ENCODE measurements around the gene MPST. TPM values are rescaled to one million over a fixed set of nuclear protein-coding genes. Genes with fewer than 3 reads are reported as not detected.
A peak's percentile ranks its signal among the peaks of the same experiment; 100 is the strongest.

Gene MPST
- total RNA-seq, 1 experiment from 2014 or later, result 66.6 TPM

- POLR2A ChIA-PET (ENCODE audit: low non-redundant PET), result no interaction called here
- DNase-seq (ENCODE audit: low spot score), result no peak
- peaks cover 33% of the 10 kb centered on the region for H3K4me1 ChIP-seq (ENCODE audit: insufficient read depth, low read length, poor library complexity, severe bottlenecking)
- CTCF ChIA-PET, result no interaction called here
- H3K4me3 ChIP-seq (ENCODE audit: low read depth, low read length, poor library complexity, severe bottlenecking), result no peak overlapping the region
- H3K27ac ChIP-seq (ENCODE audit: low read depth, low read length, poor library complexity, severe bottlenecking), result no peak overlapping the region
- H3K27me3 ChIP-seq (replicated peaks; ENCODE audit: insufficient read depth, low read depth, low read length, poor library complexity), result no peaks in the 10 kb centered on the region
- no TSS peak for BruUV-seq (replicated peaks)
- TF ChIP-seq CTCF (conservative IDR thresholded peaks at IDR 0.05; ENCODE audit: low read depth, low read length), result no peak
- TF ChIP-seq EZH2 (IDR thresholded peaks at IDR 0.05; ENCODE audit: borderline replicate concordance, low read depth, low read length, poor library complexity, severe bottlenecking), result no peak
- intact Hi-C loops (cut with micrococcal nuclease; ENCODE audit: unreplicated experiment), result no loop called here
- no peaks in the 10 kb centered on the region for H3K36me3 ChIP-seq (ENCODE audit: insufficient read depth, low read length, poor library complexity, severe bottlenecking)
- H3K9me3 ChIP-seq (ENCODE audit: low read depth, low read length, poor library complexity, severe bottlenecking), result no peaks in the 10 kb centered on the region
Observed at GRCh38 chr22:37044634-37045625, 25.4 kb downstream of the MPST start.

- no TSS peak for BruUV-seq (replicated peaks)
- TF ChIP-seq CTCF (conservative IDR thresholded peaks at IDR 0.05; ENCODE audit: low read depth, low read length), result peak; percentile 76
- TF ChIP-seq EZH2 (IDR thresholded peaks at IDR 0.05; ENCODE audit: borderline replicate concordance, low read depth, low read length, poor library complexity, severe bottlenecking), result no peak
Observed at GRCh38 chr22:37045958-37046357, 26.4 kb downstream of the MPST start.

GRCh38 chr22:37046589-37046988 lies 27.0 kb downstream of the MPST start:
- Histone ChIP-seq H3K27ac (ENCODE audit: low read depth, low read length, poor library complexity, severe bottlenecking) (no peak overlapping the region), H3K36me3 (ENCODE audit: insufficient read depth, low read length, poor library complexity, severe bottlenecking) (no peaks in the 10 kb centered on the region), H3K4me1 (ENCODE audit: insufficient read depth, low read length, poor library complexity, severe bottlenecking) (peaks cover 17% of the 10 kb centered on the region), H3K4me3 (ENCODE audit: low read depth, low read length, poor library complexity, severe bottlenecking) (no peak overlapping the region), H3K9me3 (ENCODE audit: low read depth, low read length, poor library complexity, severe bottlenecking) (no peaks in the 10 kb centered on the region), H3K27me3 (replicated peaks; ENCODE audit: insufficient read depth, low read depth, low read length, poor library complexity) (no peaks in the 10 kb centered on the region)
- POLR2A ChIA-PET (ENCODE audit: low non-redundant PET), result no interaction called here
- no peak for DNase-seq (ENCODE audit: low spot score)
- no TSS peak for BruUV-seq (replicated peaks)
- no peak for TF ChIP-seq CTCF (conservative IDR thresholded peaks at IDR 0.05; ENCODE audit: low read depth, low read length)
- no peak for TF ChIP-seq EZH2 (IDR thresholded peaks at IDR 0.05; ENCODE audit: borderline replicate concordance, low read depth, low read length, poor library complexity, severe bottlenecking)
- intact Hi-C loops (cut with micrococcal nuclease; ENCODE audit: unreplicated experiment), result no loop called here
- CTCF ChIA-PET, result interaction anchor here (0.5 to 0.8 kb wide), 3 partner anchors 8 to 41 kb away, joined by 3 to 4 read pairs (median 4); no protein-coding TSS in a partner anchor

More at GRCh38 chr22:37045958-37046357, 26.4 kb downstream of the MPST start:
- no peaks in the 10 kb centered on the region for H3K36me3 ChIP-seq (ENCODE audit: insufficient read depth, low read length, poor library complexity, severe bottlenecking)
- no peak overlapping the region for H3K4me3 ChIP-seq (ENCODE audit: low read depth, low read length, poor library complexity, severe bottlenecking)
- intact Hi-C loops (cut with micrococcal nuclease; ENCODE audit: unreplicated experiment), result no loop called here
- H3K9me3 ChIP-seq (ENCODE audit: low read depth, low read length, poor library complexity, severe bottlenecking), result no peaks in the 10 kb centered on the region
- CTCF ChIA-PET, result interaction anchor here (0.5 to 0.8 kb wide), 3 partner anchors 9 to 40 kb away, joined by 3 to 4 read pairs (median 4); no protein-coding TSS in a partner anchor
- DNase-seq (ENCODE audit: low spot score), result peak; percentile 66
- no peaks in the 10 kb centered on the region for H3K27me3 ChIP-seq (replicated peaks; ENCODE audit: insufficient read depth, low read depth, low read length, poor library complexity)
- no peak overlapping the region for H3K27ac ChIP-seq (ENCODE audit: low read depth, low read length, poor library complexity, severe bottlenecking)
- peaks cover 23% of the 10 kb centered on the region for H3K4me1 ChIP-seq (ENCODE audit: insufficient read depth, low read length, poor library complexity, severe bottlenecking)
- POLR2A ChIA-PET (ENCODE audit: low non-redundant PET), result no interaction called here

Data from A673 (cell line).